GM19324 (cell line): ENCODE measurements around the gene TFAM.

Experiments used
- ATAC-seq: cut with Tn5 transposase; IDR thresholded peaks from one replicate; pipeline ENCODE4 v1.9.1; 2021; ENCODE audit warnings: mild to moderate bottlenecking, moderate library complexity; ENCODE audit not compliant: unreplicated experiment, low FRiP score

Gene TFAM

GRCh38 chr10:58431903-58432302, 46.7 kb downstream of the TFAM start:
- no peak for ATAC-seq

- no peak for ATAC-seq
Measured at GRCh38 chr10:58433066-58433465, 47.9 kb downstream of the TFAM start.

GRCh38 chr10:58433571-58433970, 48.4 kb downstream of the TFAM start:
- ATAC-seq, result no peak

GRCh38 chr10:58435297-58435985, 50.2 kb downstream of the TFAM start:
- ATAC-seq, result no peak

- no peak for ATAC-seq
Measured at GRCh38 chr10:58436071-58436470, 50.9 kb downstream of the TFAM start.

GRCh38 chr10:58438340-58438871, 53.2 kb downstream of the TFAM start:
- no peak for ATAC-seq

- ATAC-seq, result no peak
Measured at GRCh38 chr10:58438986-58439385, 53.8 kb downstream of the TFAM start.

- ATAC-seq, result no peak
Measured at GRCh38 chr10:58439632-58440364, 54.6 kb downstream of the TFAM start.

- ATAC-seq, result no peak
Measured at GRCh38 chr10:58440484-58440883, 55.3 kb downstream of the TFAM start.

- ATAC-seq, result no peak
Measured at GRCh38 chr10:58444321-58444720, 59.1 kb downstream of the TFAM start.

GRCh38 chr10:58444876-58445275, 59.7 kb downstream of the TFAM start:
- ATAC-seq, result no peak

GRCh38 chr10:58448121-58448935, 63.1 kb downstream of the TFAM start:
- ATAC-seq, result no peak
